ENCODE data around the gene PREX1. TPM values are rescaled to one million over a fixed set of nuclear protein-coding genes. Genes with fewer than 3 reads are reported as not detected.

Gene PREX1
- total RNA-seq, 1 experiment from 2014 or later = 0.10 TPM

DNA sequence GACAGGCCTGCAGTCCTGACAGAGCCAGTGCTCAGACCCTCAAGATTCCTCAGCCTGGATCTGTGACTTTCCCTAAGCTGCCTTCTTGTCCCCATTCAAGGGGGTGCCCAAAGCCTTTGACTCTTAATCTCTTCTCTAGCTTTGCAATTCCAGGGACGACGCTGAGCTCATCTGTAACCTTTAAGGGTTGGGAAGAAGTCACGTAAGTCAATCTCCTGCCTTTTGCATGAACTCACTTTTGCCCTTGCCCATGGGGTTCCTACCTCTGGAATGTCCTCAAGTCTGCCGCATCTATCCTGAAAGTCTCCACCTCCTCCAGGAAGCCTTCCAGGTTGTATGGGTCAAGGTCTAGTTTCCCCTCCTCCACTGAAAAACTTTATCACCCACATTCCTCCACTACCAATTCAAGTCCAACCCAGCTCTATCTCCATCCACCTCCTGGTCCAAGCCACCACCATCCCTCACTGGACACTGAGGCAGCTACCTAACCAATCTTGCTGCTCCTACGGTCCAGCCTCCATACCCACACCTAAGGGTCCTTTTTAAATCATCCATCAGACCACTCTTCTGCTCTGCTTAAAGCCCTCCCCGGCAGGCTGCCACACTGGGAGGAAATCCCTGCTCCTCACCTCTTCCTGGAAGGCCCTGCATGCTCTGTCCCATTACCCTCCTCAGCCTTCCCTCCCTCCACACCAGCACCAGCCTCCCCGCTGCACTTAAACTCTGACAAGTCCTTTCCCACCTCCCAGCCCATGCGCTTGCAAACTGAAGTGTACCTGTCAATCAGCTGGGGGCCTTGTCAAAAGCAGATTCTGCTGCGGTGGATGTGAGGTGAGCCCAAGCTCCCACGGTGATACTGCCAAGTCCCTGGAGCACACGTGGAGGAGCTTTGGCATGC, 29.7 kb downstream of the PREX1 start:
- no peak for DNase-seq (ENCODE audit: extremely low read depth, low read depth)

DNA sequence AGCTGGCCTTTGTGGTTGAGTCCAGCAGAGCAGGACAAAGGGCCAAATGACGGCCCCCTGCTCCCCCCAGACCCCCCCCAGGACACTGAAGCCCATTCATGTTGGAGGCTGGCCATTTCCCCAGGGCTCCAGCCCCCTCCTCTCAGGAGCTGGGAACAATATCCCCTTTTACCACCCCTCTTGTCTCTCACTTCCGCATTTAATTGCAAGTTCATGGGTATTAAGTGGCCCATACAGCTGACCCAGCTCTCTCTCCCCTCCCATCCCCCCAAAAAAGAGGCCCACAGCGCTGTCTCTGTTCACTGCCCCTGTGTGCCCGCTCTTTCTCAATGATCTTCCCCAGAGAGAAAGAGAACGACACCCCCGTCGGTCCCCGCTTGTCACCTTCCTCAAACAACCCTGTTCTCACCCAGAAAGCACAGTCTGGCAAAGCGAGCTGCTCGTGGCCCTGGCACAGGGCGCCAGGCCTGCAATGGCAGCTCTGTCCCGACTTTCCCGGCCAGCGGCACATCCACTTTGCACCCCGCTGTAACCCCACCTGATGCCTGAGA, 30.4 kb downstream of the PREX1 start:
- DNase-seq (ENCODE audit: extremely low read depth, low read depth) = no peak

DNA sequence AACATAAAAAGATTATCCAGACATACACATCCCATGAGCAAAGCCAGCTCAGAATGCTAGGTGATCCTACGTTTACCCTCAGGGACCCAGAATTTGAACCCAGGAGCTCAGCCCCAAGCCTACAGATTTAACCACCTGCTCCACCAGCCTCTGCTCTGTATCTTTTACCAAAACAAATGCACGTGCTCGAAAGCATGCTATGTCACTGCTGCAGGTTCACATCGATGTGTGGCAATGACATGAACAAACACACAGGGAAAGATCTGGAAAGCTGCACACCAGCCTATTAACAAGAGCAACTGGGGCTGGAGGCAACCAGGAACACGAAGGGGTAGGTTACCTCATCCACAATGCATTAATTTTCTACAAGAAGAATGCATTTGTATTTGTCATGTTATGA, 32.1 kb downstream of the PREX1 start:
- DNase-seq (ENCODE audit: extremely low read depth, low read depth) = no peak

DNA sequence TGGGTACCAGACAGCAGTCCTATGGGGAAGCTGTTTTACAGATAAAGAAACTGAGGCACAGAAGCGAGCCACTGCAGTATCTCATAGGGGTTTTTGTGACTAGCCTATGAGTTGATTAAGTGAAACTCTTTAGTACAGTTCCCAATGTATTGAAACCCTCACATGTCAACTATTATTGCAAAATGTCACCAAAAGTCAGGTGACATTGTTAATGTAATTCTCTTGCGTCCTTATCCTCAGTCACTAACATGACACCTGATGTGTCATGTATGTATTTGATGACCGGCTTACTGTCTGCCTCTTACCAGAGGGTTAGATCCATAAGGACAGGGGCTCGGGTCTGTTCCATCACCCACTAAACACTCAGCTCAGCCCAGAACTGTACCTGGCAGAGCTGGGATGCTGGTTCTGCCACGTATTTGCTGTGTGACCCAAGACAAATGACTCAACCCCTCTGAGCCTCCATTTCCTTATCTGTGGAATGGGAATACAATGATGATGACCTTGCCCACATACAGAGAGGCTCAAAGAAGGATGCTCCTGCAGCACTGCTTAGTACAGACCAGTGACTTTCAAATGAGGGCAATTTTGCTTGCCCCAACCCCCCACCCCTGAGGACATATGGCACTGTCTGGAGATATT, 32.9 kb downstream of the PREX1 start:
- DNase-seq (ENCODE audit: extremely low read depth, low read depth) = no peak

DNA sequence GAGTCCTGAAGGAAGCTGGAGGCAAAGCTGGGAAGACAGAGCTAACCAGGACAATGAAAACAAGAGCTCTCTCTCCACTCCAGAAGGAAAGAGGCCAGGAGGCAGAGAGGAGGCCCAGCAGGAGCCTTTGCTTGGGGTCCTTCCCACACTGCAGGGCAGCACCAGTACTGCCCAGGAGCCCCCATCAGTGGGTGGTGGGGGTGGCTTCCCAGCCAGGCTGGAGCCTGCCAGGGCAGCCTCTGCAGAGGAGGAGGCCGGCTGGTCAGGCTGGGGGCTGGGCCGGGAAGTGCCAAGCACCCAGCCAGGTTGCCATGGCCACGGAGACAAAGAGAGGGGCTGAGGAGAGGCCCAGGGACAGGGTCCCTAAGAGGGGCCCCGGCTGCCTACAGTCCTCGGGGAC, 33.4 kb downstream of the PREX1 start:
- DNase-seq (ENCODE audit: extremely low read depth, low read depth) = no peak

DNA sequence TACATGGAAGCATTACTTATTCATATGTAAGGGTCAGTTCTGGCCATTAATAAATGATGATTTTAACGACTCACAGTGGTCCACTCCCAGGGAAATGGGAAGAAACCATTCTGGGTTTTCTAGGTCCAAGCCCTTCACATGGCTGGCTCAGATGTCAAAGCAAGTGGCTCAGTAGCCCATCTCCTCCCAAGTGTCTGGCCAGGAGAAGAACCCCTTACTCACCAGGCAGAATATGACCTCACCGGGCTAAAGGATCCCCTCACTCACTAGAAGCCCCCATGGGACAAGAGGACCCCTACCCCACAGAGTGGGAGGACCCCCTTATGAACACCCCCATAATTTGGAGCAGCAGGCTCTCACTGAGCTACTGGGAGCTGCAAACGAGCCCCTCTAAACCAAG, 34.0 kb downstream of the PREX1 start:
- DNase-seq (ENCODE audit: extremely low read depth, low read depth) = no peak

DNA sequence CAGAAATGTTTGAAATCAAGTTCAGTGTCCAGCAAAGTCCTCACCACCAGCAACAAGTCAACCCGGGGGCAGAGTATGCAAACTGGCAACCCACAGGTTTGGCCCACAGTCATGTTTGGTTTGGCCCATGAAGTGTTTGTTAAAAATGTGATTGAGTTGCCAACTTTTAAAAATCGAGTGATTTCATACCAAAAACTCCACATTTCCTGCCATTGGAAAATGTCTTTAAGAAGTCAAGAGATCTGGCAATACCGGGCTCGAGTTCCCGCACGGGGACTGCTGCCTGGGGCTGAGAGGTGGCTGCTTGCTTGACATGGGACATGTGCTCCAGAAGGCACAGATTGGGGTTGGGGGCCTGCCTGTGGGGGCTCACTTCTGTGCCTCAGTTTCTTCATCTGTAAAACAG, 36.1 kb downstream of the PREX1 start:
- no peak for DNase-seq (ENCODE audit: extremely low read depth, low read depth)

DNA sequence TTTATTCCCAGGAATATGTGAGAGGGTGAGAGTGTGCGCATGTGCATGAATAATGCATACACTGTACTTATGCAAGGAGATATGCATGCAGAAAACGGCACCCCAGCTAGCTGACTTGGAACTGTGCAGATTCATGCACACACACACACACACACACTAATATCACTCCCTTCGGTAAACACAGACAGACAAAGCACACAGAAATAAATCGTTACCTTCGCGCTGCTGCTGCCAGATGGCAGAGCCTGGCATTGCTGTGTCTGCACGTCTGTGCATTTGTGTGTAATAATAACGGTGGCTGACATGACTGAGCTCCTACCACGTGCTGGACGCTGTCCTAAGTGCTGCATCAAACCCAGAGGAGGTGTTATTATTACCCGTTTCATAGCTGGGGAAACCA, 36.8 kb downstream of the PREX1 start:
- DNase-seq (ENCODE audit: extremely low read depth, low read depth) = no peak

DNA sequence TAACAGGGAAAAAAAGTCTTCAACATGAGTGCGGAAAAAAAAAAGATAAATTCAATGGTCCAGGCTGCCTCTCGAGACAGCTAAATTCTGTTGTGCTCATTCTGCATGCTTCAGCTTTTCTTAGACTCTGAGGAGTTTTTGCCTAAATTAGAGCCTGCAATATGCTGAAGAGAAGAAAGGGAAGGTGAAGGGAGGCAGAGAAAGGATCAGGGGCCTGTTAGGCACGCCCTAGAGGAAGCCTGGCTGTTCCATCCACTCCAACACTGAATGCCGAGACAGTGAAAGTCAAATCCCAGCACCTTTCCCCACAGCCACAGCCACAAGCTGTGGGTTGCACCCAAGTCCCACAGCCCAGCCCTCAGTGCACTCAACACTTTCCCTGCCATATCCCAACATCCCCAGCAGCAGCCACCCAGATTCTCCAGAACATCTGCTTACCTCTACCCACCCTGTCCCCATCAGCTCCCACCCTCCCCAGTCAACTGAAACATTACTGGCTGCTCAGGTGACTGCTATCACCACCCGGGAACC, 37.3 kb downstream of the PREX1 start:
- DNase-seq (ENCODE audit: extremely low read depth, low read depth) = no peak

DNA sequence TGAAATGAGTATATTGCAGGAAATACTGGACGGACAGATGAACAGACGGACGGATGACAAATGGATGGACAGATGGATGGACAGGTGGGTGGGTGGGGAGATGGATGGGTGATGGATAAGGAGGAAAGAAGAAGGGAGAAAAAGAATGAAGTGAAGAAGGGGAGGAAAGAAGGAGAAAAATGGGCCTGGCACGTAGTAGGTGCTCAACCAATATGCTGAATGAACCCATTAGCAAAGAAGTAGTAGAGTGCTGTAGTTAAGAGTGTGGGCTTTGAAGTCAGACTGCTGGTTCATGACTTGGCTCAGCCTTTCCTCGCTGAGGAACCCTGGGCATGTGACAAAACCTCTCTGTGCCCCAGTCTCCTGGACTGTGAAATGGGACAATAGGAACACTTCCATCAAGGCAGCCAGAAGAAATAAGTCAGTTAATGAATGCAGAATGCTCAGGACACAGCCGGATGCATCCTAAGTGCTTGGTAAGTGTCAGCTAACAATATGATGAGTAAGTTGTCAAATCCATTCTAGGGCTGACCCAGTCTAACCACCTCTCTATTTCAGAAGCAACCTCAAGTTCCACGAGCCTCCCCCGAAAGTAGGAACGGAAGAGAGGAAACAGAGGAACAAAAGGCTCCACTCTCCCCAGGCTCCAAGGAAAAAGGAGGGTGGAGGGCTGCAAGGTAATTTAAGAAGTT, 37.9 kb downstream of the PREX1 start:
- no peak for DNase-seq (ENCODE audit: extremely low read depth, low read depth)

DNA sequence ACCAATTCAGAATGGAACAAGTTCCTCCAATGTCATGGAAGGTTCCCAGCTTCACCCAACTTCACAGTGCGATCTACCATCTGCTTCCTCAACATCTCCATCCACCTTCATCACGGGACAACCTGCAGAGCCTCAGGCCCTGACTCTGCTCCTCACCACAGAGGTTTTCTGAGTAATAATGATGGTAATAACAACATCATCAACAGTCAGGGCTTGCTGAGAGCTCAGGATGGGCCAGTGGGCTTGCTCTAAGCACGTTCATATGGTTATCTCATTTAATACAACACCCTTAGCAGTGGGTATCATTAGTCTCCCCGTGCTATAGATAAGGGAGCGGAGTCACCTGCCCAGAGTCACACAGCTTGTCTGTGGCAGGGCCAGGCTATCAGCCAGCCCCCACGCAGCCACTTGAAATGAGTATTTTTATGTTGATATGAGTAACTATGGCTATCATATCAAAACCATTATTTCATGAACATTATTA, 38.6 kb downstream of the PREX1 start:
- DNase-seq (ENCODE audit: extremely low read depth, low read depth) = no peak

DNA sequence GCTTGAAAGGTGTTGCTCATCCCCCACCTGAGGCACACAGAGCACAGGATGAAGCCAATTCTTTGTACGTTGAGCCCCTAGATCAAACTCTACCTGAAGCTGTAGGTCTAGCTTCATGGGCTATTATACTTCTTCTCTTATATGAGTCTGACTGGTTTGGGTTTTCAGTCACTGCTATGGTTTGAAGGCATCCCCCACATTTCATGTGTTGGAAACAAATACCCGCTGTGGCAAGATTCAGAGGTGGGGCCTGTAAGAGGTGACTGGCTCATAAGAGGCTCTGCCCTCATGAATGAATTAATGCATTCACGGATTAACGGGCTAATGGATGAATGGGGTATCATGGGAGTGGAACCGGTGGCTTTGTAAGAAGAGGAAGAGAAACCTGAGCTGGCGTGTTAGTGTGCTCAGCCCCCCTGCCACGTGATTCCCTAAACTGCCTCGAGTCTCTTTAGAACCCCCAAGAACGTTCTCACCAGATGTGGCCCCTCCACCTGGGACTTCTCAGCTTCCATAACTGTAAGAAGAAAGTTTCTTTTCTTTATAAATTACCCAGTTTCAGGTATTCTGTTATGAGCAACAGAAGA, 39.2 kb downstream of the PREX1 start:
- no peak for DNase-seq (ENCODE audit: extremely low read depth, low read depth)

DNA sequence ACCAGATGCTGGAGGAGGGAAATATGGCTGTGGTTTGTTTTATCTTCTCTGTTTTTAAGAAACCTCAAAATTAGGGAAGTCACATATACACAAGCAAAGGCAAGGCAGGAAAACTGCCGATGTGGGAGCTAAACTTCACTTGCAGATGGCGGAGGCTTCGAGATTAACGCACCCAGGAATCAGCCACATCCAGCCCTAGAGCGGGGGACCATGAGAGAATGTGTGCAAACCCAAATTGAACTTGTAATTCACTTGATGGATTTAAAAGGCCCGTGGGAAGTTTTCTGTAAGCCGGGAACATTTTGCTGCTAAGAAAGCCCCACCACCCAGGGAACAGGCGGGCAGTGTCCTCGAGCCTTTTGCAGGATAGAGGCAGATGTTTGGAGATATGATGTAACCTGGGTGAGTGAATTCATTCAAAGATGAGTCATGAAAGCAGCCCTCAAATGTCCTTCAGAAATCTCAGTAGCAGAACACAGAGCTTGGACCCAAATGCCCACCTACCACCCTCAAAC, 39.9 kb downstream of the PREX1 start:
- no peak for DNase-seq (ENCODE audit: extremely low read depth, low read depth)

DNA sequence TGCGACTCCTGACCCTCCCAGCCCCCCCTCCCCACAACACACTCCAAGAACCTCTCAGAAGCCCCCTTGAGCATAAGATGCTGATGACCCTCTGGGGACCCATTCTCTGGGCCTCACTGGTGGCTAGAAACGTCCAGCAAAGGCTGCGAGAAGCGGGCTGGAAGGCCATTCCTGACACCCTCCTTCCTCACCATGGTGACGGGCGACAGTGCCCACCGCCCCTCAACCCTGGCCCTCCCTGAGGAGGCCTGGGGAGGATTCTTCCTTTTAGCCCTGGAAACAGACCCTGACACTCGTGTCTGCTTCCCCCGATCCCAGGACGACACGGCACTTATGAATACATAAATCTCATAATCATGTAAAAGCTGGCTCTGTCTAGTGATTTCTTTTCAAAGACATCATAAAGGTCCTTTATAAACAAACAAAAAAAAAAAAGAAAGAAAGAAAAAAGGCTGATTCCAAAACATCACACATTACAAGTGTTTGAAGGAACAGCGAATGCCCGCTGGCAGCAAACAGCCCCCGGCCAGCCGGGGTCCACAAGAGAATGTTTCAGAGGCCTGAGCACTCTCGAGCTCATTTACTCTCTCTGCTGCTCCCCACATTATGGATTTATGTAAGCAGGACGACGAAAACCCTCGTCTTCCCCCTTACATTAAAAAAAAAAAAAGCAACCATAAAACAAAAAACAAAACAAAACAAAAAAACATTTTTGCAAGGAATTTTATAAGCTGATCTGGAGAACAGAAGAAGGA, 40.7 kb downstream of the PREX1 start:
- DNase-seq (ENCODE audit: extremely low read depth, low read depth) = no peak

DNA sequence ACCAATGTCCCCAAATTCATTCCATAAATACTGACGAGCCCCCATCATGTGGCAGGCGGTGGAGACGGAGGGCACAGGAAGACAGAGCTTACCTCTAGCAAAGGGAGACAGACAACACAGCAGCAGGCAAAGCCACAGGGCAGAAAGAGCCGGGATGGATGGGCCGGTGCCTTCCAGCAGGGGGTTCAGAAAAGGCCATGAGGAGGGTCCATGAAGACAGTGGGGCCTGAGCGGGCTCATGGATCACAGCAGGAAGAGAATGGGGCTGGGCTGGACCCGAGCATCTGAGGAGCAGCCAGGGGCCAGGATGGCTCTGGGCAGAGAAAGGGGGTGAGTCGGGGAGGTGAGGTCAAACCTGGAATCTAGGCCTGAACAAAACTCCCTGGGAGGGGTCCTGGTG, 42.0 kb downstream of the PREX1 start:
- no peak for DNase-seq (ENCODE audit: extremely low read depth, low read depth)

DNA sequence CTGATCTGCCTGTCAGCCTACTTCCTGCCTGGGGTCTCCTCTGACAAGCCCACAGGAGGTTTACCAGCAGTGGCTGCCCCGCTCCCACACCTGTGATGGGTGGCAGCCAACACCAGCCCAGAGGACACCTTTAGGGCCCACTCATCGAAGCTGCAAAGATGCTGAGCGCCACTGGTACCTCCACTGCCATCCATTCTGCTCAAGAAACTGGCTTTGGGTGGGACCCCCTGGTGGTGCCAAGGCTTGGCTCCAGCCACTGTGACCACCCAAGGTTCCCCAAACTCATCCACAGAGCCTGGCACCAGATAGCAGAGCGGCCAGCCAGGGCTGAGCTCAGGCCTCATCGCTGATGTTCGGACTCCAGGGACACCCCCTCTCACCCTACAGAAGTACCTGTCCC, 42.5 kb downstream of the PREX1 start:
- no peak for DNase-seq (ENCODE audit: extremely low read depth, low read depth)

DNA sequence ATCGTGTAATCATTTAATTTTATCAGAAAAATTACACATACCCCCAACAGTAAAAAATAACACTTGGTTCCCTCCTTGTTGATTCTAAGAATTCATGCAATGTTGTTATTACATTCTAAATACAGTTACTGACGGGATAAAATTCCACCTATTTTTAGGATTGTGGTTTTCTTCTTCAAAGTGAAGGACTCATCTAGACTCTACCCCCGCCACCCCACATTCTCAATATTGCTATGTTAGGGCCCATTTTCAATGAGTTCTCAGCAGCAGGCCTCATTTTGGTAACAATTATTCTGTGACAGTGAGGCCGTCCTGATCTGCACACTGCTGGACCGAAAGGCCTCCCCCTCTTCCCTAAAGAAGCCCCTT, 43.5 kb downstream of the PREX1 start:
- DNase-seq (ENCODE audit: extremely low read depth, low read depth) = no peak

DNA sequence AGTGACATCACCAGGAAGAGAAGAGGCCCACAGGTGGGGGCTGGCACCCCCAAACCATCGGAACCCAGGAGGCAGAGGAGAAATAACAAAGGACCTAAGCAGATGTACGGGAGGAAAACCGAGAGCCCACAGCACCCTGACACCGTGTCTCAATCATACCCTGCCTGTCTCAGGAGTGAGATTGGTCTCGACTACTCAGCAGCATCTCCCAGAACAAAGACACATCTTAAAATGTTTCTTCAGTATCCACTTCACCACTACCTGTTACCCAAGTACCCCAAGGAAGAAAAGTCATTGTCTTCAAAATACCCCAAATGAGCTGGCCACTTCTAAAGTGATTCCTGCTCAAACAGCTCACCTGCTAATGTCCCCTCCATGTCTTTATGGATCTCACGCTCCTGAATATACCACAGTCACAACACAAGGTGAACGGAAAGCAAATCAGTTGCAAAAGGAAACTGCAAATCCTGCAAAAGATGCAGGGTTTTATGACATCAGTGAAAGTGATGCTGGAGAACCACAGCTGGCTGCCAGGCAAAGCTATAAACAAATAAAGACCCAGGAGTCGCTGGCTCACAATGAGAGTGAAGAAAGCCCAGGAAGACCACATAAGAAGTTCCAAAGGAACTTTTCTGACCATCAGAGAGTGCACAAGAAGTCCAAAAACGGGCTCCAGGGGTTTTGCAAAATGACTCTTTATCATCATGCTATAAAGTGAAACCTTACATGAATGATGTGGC, 44.1 kb downstream of the PREX1 start:
- DNase-seq (ENCODE audit: extremely low read depth, low read depth) = no peak

DNA sequence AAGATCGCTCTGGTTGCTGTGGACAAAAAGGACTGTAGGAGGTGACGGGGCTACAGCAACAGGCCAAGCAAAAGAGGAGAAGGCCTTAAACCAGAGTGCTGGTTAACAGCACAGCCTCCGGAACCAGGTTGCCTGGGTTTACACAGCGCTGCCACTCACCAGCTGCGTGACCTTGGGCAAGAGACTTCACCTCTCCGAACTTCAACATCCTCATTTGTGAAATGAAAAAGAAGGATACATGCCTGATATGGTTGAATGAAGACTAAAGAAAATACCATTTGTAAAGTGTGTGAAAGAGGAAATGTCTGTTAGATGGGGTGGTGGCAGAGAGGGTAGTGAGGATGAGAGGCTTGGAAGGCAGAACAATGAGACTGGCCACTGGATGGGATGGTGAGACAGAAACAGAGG, 44.9 kb downstream of the PREX1 start:
- DNase-seq (ENCODE audit: extremely low read depth, low read depth) = no peak

Measured in NCI-H460 (cell line).